ENCODE results near the gene IL17RC.
"Not testable (repeated sequence)": the region's sequence is repeated elsewhere in the genome, so short reads cannot be mapped to it uniquely, and the experiment has no call there.

IL17RC gene

DNA sequence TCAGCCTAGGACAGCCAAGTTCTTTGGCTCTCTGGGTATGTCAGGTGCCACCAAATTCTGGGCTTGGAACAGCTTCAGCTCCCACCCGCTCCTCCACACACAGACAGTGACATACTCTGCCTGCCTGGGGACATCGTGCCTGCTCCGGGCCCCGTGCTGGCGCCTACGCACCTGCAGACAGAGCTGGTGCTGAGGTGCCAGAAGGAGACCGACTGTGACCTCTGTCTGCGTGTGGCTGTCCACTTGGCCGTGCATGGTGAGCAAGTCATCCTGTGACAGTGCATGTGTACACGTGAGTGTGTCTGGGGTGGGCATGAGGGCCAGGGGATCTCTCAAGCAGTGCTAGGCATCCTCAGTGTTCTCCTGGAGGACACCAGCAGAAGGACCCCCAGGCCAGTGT, 922 bp downstream of the IL17RC start:
- no peak for DNase-seq

DNA sequence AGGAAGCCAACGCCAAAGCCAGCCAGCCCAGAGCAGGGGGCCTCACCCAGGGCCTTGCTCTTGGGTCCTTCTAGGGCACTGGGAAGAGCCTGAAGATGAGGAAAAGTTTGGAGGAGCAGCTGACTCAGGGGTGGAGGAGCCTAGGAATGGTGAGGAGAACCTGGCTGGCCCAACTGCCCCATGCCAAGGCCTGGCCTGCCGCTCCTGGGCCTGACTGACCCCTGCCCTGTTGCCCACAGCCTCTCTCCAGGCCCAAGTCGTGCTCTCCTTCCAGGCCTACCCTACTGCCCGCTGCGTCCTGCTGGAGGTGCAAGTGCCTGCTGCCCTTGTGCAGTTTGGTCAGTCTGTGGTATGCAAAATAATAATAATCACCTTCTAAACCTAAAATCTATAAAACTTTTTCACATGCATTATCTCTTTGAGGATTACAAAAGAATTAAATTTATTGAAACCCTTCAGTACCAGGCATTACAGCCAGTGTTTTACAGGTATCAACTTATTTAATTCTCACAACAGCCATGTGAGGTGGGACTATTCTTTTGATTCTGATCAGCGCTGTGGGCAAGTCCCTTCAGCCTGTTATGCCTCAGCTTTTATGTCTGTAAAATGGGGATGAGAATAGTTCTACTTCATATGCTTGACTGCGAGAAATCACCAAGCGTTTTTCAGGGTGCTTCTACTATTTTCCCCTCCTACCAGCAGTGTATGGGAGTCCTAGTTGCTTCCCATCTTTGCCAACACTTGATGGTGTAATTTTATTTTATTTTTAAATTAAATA, 1.6 kb downstream of the IL17RC start:
- DNase-seq = no peak

DNA sequence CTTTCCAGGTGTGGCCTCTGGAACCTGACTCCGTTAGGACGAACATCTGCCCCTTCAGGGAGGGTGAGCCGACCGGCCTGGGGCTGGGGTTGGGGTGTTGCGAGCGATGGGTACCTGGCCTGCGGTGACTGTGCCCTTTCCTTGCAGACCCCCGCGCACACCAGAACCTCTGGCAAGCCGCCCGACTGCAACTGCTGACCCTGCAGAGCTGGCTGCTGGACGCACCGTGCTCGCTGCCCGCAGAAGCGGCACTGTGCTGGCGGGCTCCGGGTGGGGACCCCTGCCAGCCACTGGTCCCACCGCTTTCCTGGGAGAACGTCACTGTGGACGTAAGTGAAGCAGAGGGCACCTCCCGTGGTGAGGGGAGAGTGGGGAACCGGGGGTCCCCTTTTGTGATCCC, 11.3 kb downstream of the IL17RC start:
- DNase-seq = no peak

DNA sequence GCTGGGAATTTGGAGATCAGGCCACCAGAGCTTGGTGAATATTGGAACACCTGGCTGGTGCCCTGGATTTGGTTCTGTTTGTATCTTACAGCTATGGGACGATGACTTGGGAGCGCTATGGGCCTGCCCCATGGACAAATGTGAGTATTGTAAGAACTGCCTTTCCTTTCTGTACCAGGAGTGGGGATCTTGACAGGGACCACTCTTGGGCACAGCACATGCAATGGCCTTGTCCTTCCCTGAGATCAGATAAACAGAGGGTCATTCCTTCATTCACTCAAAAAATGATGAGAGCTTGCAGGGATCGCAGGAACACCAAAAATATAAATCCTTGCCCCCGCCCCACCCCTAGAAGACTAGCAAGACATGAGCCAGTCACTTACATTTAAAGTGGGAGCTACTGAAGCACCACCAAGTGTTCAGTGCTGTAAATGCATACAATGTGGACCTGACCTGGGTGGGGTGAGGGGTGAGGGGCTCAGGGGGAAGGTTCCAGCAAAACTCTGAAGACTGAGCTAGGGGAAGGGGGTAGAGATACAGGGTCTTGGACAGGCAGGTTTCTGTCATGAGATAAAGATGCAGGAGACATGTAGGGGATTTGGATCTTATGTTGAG, 14.0 kb downstream of the IL17RC start:
- DNase-seq = no peak

DNA sequence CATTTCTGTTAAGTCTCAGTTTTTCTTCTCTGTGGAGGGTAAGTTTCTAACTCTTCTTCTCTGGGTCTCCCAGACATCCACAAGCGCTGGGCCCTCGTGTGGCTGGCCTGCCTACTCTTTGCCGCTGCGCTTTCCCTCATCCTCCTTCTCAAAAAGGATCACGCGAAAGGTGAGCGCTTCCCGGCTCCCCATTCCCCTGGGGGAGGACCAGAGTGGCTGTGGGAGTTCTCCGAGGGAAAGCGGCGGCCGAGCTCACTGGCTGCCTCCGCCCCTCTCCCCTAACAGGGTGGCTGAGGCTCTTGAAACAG, 15.6 kb downstream of the IL17RC start:
- DNase-seq = no peak

DNA sequence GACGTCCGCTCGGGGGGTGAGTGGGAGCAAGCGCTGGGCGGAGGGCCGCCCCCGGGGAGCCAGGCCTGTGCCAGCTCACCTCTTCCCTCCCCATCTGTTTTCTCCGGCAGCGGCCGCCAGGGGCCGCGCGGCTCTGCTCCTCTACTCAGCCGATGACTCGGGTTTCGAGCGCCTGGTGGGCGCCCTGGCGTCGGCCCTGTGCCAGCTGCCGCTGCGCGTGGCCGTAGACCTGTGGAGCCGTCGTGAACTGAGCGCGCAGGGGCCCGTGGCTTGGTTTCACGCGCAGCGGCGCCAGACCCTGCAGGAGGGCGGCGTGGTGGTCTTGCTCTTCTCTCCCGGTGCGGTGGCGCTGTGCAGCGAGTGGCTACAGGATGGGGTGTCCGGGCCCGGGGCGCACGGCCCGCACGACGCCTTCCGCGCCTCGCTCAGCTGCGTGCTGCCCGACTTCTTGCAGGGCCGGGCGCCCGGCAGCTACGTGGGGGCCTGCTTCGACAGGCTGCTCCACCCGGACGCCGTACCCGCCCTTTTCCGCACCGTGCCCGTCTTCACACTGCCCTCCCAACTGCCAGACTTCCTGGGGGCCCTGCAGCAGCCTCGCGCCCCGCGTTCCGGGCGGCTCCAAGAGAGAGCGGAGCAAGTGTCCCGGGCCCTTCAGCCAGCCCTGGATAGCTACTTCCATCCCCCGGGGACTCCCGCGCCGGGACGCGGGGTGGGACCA, 16.1 kb downstream of the IL17RC start:
- DNase-seq = peak; percentile 94

DNA sequence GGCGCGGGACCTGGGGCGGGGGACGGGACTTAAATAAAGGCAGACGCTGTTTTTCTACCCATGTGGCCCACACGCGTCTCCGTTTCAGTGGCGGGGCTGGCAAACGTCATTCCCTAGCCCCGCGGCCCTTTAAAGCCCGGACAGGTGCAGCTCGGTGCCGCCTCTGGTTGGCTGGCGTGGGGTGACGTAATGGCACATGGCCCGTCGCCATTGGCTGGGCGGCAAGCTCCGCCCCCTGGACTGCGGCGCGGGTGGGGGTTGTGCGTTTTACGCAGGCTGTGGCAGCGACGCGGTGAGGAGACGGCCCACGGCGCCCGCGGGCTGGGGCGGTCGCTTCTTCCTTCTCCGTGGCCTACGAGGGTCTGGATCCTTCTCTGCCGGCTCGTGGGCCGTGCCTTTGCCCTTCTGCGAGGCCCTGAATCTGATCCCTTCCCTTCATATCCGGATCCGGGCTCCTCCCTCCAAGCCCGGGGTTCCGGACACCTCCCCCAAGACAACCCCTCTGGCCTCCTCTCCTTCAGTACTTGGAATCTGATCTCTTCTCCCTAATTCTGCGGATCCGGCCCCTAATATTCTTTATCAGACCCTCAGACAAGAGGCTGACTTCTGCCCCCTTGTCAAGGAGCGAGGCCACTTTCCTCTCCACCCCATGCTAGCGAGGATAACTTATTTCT, 16.8 kb downstream of the IL17RC start, which contains the start of gene CRELD1:
CRELD1 (plus strand) TSS at position 274 of the 674 bp plus-strand sequence. CDS start 605 bp downstream, outside the sequence.
- peak; percentile 98 for DNase-seq

DNA sequence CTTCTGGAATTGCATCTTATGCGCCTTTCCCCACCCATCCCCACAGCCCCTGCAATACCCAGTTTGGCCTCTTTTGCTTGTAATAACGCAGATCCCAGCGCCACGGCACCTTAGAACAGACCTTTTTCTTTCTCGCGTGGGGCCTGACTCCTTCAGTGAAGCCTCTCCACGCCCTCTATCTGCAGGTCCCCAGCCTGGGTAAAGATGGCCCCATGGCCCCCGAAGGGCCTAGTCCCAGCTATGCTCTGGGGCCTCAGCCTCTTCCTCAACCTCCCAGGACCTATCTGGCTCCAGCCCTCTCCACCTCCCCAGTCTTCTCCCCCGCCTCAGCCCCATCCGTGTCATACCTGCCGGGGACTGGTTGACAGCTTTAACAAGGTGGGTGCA, 17.3 kb downstream of the IL17RC start:
- DNase-seq = no peak

DNA sequence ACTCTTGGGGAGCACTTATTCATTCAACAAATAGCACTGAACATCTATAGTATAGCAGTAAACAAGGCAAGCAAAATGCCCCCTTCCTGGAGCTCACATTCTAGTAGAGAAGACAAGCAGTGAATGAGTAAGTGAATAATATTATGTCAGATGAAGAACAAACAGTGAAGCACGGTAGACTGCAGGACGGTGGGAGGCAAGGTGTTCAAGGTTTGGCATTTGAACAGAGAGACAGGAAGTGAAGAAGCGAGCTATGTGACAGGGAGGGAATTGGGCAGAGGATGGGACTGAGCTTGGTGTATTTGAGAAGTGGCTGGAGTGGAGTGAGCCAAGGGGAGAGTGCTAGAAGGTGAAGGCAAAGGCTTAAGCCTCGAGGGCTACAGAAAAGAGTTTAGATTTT, 18.1 kb downstream of the IL17RC start:
- no peak for DNase-seq

DNA sequence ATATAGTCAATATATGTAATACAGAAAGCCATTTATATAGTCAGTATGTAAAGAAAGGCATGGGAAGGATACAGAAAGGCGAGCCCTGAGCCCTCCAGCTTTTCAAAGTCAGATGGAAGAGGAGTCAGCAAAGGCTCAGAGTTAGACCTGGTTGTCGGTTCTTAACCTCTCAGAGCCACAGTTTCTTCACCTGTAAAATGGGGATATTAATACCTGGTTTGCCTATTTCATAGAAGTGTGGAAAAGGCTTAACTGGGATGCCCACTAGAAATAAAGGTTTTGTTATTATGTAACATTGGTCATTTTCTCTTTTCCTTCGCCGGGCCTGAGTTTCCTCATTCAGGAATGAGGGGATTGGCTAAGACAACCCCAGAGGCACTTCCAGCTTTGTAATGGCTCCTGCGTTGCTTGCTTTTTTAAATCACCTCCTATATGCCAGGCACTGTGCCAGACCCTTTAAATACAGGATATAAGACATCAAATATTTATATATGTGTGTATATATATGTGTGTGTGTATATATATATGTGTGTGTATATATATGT, 19.1 kb downstream of the IL17RC start:
- no peak for DNase-seq

DNA sequence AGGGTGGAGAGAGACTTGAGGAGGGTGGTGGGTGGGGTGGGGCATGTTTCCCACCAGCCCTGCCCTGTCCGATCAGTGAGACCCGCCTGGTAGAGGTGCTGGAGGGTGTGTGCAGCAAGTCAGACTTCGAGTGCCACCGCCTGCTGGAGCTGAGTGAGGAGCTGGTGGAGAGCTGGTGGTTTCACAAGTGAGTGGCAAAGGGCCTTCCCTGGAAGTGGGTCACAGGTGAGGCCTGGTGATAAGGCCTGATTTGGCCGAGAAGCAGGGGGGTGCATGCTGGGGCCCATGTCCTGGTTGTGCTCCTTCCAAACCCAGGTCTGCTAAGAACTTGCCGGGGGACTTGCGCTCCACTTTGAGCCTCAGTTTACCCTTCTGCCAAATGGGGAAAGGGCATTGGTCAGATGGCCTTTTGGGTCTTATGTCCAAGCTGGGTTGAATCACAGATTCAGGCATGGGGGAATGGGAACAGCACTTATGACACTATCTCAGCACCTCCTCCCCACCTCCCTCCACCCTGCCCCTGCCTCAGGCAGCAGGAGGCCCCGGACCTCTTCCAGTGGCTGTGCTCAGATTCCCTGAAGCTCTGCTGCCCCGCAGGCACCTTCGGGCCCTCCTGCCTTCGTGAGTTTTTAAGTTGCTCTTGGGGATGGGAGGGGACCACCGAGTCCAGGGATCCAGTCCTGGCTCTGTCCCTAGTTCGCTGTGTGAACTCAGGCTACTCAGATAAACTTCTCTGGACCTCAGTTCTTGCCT, 20.8 kb downstream of the IL17RC start:
- DNase-seq = no peak

DNA sequence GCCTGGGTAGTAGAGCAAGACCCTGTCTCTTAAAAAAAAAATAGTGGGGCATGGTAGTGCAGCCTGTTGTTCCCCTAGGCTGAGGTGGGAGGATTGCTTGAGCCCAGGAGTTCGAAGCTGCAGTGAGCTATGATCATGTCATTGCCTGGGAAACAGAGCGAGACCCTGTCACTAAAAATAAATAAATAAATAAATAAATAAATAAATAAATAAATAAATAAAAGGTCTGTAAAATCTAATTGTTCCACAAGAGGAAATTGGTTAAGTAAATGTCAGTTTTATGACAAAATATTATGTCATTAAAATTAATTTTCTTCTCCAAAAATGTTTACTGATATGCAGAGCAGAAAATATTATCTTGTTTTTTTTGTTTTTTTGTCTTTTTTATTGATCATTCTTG, 22.1 kb downstream of the IL17RC start:
- DNase-seq = no peak

DNA sequence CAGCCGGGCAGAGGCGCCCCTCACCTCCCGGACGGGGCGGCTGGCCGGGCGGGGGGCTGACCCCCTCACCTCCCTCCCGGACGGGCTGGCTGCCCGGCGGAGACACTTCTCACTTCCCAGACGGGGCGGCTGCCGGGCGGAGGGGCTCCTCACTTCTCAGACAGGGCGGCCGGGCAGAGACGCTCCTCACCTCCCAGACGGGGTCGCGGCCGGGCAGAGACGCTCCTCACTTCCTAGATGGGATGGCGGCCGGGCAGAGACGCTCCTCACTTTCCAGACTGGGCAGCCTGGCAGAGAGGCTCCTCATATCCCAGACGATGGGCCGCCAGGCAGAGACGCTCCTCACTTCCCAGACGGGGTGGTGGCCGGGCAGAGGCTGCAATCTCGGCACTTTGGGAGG, 23.0 kb downstream of the IL17RC start:
- not testable (repeated sequence) for DNase-seq

DNA sequence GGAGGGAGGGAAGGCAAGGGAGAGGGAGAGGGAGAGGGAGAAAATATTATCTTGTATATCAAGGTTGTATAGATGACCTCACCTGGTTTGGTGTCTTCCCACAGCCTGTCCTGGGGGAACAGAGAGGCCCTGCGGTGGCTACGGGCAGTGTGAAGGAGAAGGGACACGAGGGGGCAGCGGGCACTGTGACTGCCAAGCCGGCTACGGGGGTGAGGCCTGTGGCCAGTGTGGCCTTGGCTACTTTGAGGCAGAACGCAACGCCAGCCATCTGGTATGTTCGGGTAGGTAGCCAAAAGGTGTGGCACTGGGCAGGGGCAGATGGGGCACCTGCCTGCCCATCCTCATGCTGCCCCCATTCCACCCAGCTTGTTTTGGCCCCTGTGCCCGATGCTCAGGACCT, 23.8 kb downstream of the IL17RC start:
- DNase-seq = no peak

DNA sequence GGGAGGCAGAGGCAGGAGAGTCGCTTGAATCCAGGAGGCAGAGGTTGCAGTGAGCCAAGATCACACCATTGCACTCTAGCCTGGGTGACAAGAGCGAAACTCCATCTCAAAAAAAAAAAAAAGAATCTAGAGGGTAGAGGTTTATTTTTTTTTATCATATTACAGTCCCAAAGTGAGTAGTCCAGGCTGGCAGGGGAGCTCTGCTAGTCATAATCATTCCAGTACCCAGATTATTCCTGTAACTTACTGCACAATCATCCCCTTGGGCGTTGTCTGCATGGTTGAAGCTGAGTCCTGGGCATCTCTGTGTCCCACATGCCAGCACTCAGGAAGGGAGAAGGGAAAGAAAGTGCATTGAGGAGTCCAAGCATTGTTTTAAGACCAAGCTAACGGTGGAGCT, 25.3 kb downstream of the IL17RC start:
- no peak for DNase-seq

DNA sequence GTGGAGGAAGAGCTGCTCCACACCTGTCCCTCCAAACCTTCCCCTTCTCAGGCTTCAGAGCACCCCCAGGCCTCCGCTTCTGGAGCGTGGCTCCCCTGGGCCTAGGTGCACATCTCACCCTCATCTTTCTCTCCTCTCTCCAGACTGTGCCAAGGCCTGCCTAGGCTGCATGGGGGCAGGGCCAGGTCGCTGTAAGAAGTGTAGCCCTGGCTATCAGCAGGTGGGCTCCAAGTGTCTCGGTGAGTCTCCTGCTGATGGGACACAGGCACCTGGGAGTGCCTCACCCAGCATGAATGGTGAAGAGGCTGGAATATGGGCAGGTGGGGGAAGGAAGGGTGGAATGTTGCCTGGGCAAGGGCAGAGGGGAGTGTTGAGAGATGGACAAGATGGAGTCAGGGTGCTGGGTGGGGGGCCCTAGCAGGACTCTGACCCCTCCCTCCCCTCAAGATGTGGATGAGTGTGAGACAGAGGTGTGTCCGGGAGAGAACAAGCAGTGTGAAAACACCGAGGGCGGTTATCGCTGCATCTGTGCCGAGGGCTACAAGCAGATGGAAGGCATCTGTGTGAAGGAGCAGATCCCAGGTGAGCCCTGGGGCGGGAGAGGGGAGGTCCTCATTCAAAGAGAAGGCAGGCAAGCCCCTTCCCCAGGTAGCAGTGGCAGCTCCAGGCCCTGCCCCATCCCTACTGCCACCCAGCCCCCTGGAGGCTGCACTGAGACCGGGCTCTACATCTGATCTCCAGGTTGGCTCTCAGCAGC, 26.2 kb downstream of the IL17RC start:
- no peak for DNase-seq

DNA sequence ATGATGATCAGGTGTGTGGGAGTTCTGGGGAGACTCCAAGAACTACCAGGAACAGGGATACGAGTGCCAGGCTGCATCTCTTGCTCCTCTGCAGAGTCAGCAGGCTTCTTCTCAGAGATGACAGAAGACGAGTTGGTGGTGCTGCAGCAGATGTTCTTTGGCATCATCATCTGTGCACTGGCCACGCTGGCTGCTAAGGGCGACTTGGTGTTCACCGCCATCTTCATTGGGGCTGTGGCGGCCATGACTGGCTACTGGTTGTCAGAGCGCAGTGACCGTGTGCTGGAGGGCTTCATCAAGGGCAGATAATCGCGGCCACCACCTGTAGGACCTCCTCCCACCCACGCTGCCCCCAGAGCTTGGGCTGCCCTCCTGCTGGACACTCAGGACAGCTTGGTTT, 27.4 kb downstream of the IL17RC start:
- DNase-seq = no peak

DNA sequence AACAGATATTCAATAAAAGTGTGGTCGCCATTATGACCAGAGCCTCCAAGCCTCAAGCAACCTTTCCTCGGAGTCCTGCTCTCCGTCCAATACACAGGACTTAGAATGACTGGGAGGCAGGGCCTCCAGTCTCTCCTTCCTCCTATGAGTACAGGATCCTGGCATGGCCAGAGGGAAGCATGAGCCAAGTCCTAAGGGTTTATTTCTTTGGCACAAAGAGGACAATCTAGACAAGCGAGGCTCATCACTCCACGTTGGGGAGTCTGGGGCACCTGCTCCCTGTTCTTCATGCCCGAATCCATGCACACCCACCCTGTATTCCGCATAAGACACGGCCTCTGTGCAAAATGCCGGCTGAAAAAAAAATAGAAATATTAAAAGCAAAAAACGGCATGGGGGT, 28.5 kb downstream of the IL17RC start:
- DNase-seq = no peak

DNA sequence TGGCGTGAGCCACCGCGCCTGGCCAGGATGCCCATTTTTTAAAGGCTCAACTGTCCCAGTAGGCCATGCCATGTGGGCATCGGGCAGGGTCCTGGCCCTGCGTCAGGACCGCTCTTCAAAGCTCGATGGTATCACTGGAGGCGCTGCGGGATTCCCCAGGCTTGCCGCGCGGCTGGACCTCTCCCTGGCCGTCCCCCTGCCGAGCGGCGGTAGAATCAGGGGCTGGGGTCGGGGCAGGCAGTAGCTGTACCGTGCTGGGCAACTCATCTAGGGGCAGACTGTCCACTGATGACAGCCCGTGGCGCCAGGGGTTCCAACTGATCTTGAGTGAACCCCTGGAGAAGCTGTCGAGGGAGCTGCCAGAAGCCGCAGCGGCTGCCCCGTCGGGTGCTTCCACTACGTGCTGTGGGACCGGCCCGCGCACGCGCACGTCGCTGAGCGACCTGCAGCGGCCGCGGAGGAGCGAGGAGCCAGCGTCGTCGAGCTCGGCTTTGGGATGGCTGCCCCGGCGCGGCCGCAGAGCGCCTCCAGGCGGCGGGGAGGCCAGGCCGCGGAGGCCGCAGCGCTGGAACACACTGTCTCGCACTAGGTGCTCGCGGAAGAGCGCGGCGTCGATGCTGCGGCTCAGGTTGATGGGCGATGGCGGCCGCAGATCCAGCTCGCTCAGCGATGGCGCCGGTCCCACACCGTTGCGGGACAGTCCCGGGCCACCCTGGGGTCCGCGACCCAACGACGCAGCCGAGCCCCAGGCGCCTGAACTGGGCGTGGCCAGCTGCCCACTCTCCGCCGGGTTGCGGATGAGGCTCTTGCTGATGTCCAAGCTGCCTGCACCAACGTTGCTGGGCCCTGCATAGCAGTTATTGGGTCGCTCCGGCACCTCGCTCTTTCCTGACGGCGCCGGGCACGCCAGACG, 29.5 kb downstream of the IL17RC start:
- peak; percentile 91 for DNase-seq
